HG03520 (cell line): ENCODE measurements around the gene PDIA6.
A peak's percentile ranks its signal among the peaks of the same experiment; 100 is the strongest.
"Not testable (repeated sequence)": the region's sequence is repeated elsewhere in the genome, so short reads cannot be mapped to it uniquely, and the experiment has no call there.

ENCODE experiments used
- ATAC-seq: cut with Tn5 transposase; IDR thresholded peaks from one replicate; pipeline ENCODE4 v1.9.1; 2021; ENCODE audit warnings: mild to moderate bottlenecking, moderate library complexity; ENCODE audit not compliant: unreplicated experiment

Gene PDIA6

GRCh38 chr2:10834068-10834655, 21.6 kb upstream of the PDIA6 start:
- no peak for ATAC-seq

- no peak for ATAC-seq
Measured at GRCh38 chr2:10833021-10833420, 20.4 kb upstream of the PDIA6 start.

GRCh38 chr2:10832203-10832936, 19.8 kb upstream of the PDIA6 start:
- peak; percentile 67 for ATAC-seq

GRCh38 chr2:10831400-10831985, 18.9 kb upstream of the PDIA6 start:
- ATAC-seq: no peak

GRCh38 chr2:10830641-10831399, 18.2 kb upstream of the PDIA6 start:
- ATAC-seq: no peak

- no peak for ATAC-seq
Measured at GRCh38 chr2:10830203-10830602, 17.6 kb upstream of the PDIA6 start.

GRCh38 chr2:10829299-10829698, 16.7 kb upstream of the PDIA6 start:
- no peak for ATAC-seq

GRCh38 chr2:10828346-10828745, 15.8 kb upstream of the PDIA6 start:
- no peak for ATAC-seq

- ATAC-seq: no peak
Measured at GRCh38 chr2:10826625-10827024, 14.0 kb upstream of the PDIA6 start.

- no peak for ATAC-seq
Measured at GRCh38 chr2:10826026-10826425, 13.4 kb upstream of the PDIA6 start.

- no peak for ATAC-seq
Measured at GRCh38 chr2:10824191-10824590, 11.6 kb upstream of the PDIA6 start.

GRCh38 chr2:10820978-10821695, 8.6 kb upstream of the PDIA6 start:
- ATAC-seq: no peak

- no peak for ATAC-seq
Measured at GRCh38 chr2:10820562-10820961, 8.0 kb upstream of the PDIA6 start.

GRCh38 chr2:10819714-10820314, 7.2 kb upstream of the PDIA6 start:
- no peak for ATAC-seq

- ATAC-seq: no peak
Measured at GRCh38 chr2:10818984-10819383, 6.4 kb upstream of the PDIA6 start.

GRCh38 chr2:10818305-10818704, 5.7 kb upstream of the PDIA6 start:
- ATAC-seq: not testable (repeated sequence)

GRCh38 chr2:10817413-10817812, 4.8 kb upstream of the PDIA6 start:
- no peak for ATAC-seq

- ATAC-seq: no peak
Measured at GRCh38 chr2:10814571-10815331, 2.2 kb upstream of the PDIA6 start.

GRCh38 chr2:10814142-10814541, 1.6 kb upstream of the PDIA6 start:
- ATAC-seq: no peak
